Right lobe of liver (tissue), 4 donors: ENCODE results near the gene PTPRD.

Source experiments
- CTCF ChIP-seq, 4 donors: fragments of 200-600 bp in 3 of 4; fragments of 450-650 bp in 1 of 4; IDR thresholded peaks; one replicate each; pipeline versions ENCODE4 v1.5.1 to v1.8.0; 2016 to 2022; ENCODE audit warnings: antibody characterized with exemption in 4 of 4, mild to moderate bottlenecking in 2 of 4
- POLR2A ChIP-seq: fragments of 450-650 bp; IDR thresholded peaks from one replicate; pipeline ENCODE4 v1.6.1; 2017; ENCODE audit warnings: antibody characterized with exemption, mild to moderate bottlenecking
- donor health status: DM: no; HTN: no; CAD: no.
- donor health status: DM: no; HTN: no; CAD: no.
- donor health status: DM: no; HTN: yes; CAD: no.

GRCh38 chr9:8680658-8681057 lies 1932.1 kb downstream of the PTPRD start:
- TF ChIP-seq CTCF (IDR thresholded peaks at IDR 0.05) (no peak), POLR2A (no peak)
